H9 (cell line): ENCODE results near the gene SLC12A2. TPM values are rescaled to one million over a fixed set of nuclear protein-coding genes. Genes with fewer than 3 reads are reported as not detected.

Experiments
- DNase-seq: peaks from one replicate; pipeline ENCODE4 v3.0.0-alpha.2; 2017
- H2AFZ ChIP-seq: one replicate; pipeline ENCODE4 v1.6.1; 2013; ENCODE audit warnings: mild to moderate bottlenecking, low read length, control low read depth, moderate library complexity
- H2AK5ac ChIP-seq: 2 replicates; pipeline ENCODE4 v1.6.1; 2013; ENCODE audit warnings: low read length, control low read depth, mixed read lengths; ENCODE audit not compliant: insufficient read length
- H2BK120ac ChIP-seq: one replicate; pipeline ENCODE4 v1.6.1; 2013; ENCODE audit warnings: low read depth, mild to moderate bottlenecking, low read length, control low read depth, inconsistent platforms; ENCODE audit not compliant: poor library complexity, severe bottlenecking
- H2BK12ac ChIP-seq: 2 replicates; pipeline ENCODE4 v1.6.1; 2013; ENCODE audit warnings: low read length, control low read depth, mixed read lengths, low read depth; ENCODE audit not compliant: insufficient read length
- H2BK15ac ChIP-seq: 2 replicates; pipeline ENCODE4 v1.6.1; 2013; ENCODE audit warnings: low read depth, low read length, control low read depth
- H2BK20ac ChIP-seq: one replicate; pipeline ENCODE4 v1.6.1; 2013; ENCODE audit warnings: low read depth, mild to moderate bottlenecking, low read length, control low read depth, inconsistent platforms; ENCODE audit not compliant: poor library complexity, severe bottlenecking
- H2BK5ac ChIP-seq: 2 replicates; pipeline ENCODE4 v1.6.1; 2013; ENCODE audit warnings: low read length, control low read depth, mixed read lengths; ENCODE audit not compliant: insufficient read length
- H3K14ac ChIP-seq: 2 replicates; pipeline ENCODE4 v1.6.1; 2013; ENCODE audit warnings: low read length, control low read depth; ENCODE audit not compliant: insufficient read depth
- H3K18ac ChIP-seq: 2 replicates; pipeline ENCODE4 v1.6.1; 2013; ENCODE audit warnings: low read depth, mild to moderate bottlenecking, mixed read lengths, low read length, control low read depth; ENCODE audit not compliant: insufficient read length
- H3K23ac ChIP-seq: 2 replicates; pipeline ENCODE4 v1.6.1; 2013; ENCODE audit warnings: low read length, control low read depth, mixed read lengths, low read depth; ENCODE audit not compliant: insufficient read length
- H3K23me2 ChIP-seq: 2 replicates; pipeline ENCODE4 v1.6.1; 2013; ENCODE audit warnings: low read depth, mild to moderate bottlenecking, mixed read lengths, low read length, control low read depth; ENCODE audit not compliant: insufficient read length, poor library complexity, severe bottlenecking
- H3K27ac ChIP-seq: 2 replicates; pipeline ENCODE4 v1.5.1; 2013; ENCODE audit warnings: low read length, control low read depth, mixed read lengths, low read depth; ENCODE audit not compliant: insufficient read length
- H3K27me3 ChIP-seq: 2 replicates; pipeline ENCODE4 v1.6.1; 2013; ENCODE audit warnings: low read length, control low read depth, inconsistent platforms; ENCODE audit not compliant: insufficient read depth
- H3K4ac ChIP-seq: 2 replicates; pipeline ENCODE4 v1.6.1; 2013; ENCODE audit warnings: low read depth, mild to moderate bottlenecking, control low read depth, inconsistent platforms, low read length, moderate library complexity
- H3K4me1 ChIP-seq: 2 replicates; pipeline ENCODE4 v1.6.1; 2013; ENCODE audit warnings: low read length, control low read depth, inconsistent platforms; ENCODE audit not compliant: insufficient read depth
- H3K4me2 ChIP-seq: 2 replicates; pipeline ENCODE4 v1.6.1; 2013; ENCODE audit warnings: low read length, control low read depth, mixed read lengths; ENCODE audit not compliant: insufficient read length, insufficient read depth
- H3K56ac ChIP-seq: 2 replicates; pipeline ENCODE4 v1.6.1; 2013; ENCODE audit warnings: low read depth, mild to moderate bottlenecking, mixed read lengths, low read length, control low read depth; ENCODE audit not compliant: insufficient read length
- H3K79me1 ChIP-seq: 2 replicates; pipeline ENCODE4 v1.6.1; 2013; ENCODE audit warnings: low read depth, mild to moderate bottlenecking, moderate library complexity, low read length, control low read depth, inconsistent platforms; ENCODE audit not compliant: insufficient read depth, poor library complexity, severe bottlenecking
- H3K79me2 ChIP-seq: 2 replicates; pipeline ENCODE4 v1.6.1; 2013; ENCODE audit warnings: low read length, control low read depth, inconsistent platforms; ENCODE audit not compliant: insufficient read depth
- H3K9ac ChIP-seq: 2 replicates; pipeline ENCODE4 v1.6.1; 2013; ENCODE audit warnings: low read length, control low read depth, mixed read lengths; ENCODE audit not compliant: insufficient read length; ENCODE audit errors: extremely low read depth
- H3K9me3 ChIP-seq: one replicate; pipeline ENCODE4 v1.6.1; 2013; ENCODE audit warnings: low read depth, low read length, inconsistent platforms; ENCODE audit not compliant: control insufficient read depth
- H3T11ph ChIP-seq: one replicate; pipeline ENCODE4 v1.6.1; 2013; ENCODE audit warnings: mild to moderate bottlenecking, low read length, control low read depth, inconsistent platforms
- H4K20me1 ChIP-seq: one replicate; pipeline ENCODE4 v1.6.1; 2013; ENCODE audit not compliant: control insufficient read depth, insufficient read length, insufficient read depth
- H4K5ac ChIP-seq: 2 replicates; pipeline ENCODE4 v1.6.1; 2013; ENCODE audit warnings: low read depth, mild to moderate bottlenecking, mixed read lengths, low read length, control low read depth; ENCODE audit not compliant: insufficient read length
- H4K8ac ChIP-seq: replicated peaks from 2 replicates; pipeline ENCODE4 v1.6.1; 2013; ENCODE audit warnings: low read length, control low read depth, mixed read lengths, low read depth; ENCODE audit not compliant: insufficient read length
- H4K91ac ChIP-seq: 2 replicates; pipeline ENCODE4 v1.6.1; 2013; ENCODE audit warnings: low read depth, mild to moderate bottlenecking, moderate library complexity, mixed read lengths, low read length, control low read depth; ENCODE audit not compliant: insufficient read length
- H3K27ac Mint-ChIP-seq, 3 experiments: 2 replicates in 2 of 3; 3 replicates in 1 of 3; pipeline ENCODE4 v1.8.0; 2020 to 2021; ENCODE audit warnings: mixed read lengths in 3 of 3, mild to moderate bottlenecking in 1 of 3, moderate library complexity in 1 of 3
- H3K27me3 Mint-ChIP-seq: 2 replicates; pipeline ENCODE4 v1.8.0; 2021; ENCODE audit warnings: low read depth, mild to moderate bottlenecking, moderate library complexity, mixed read lengths
- H3K36me3 Mint-ChIP-seq, 3 experiments: 2 replicates in 2 of 3; 3 replicates in 1 of 3; pipeline ENCODE4 v1.8.0; 2020 to 2021; ENCODE audit warnings: low read depth in 3 of 3, mixed read lengths in 3 of 3; ENCODE audit not compliant: insufficient read depth in 1 of 3
- H3K4me1 Mint-ChIP-seq, 2 experiments: 2 replicates each; pipeline ENCODE4 v1.8.0; 2020; ENCODE audit warnings: mixed read lengths in 2 of 2
- H3K4me3 Mint-ChIP-seq, 2 experiments: 2 replicates in 1 of 2; 3 replicates in 1 of 2; pipeline ENCODE4 v1.8.0; 2020 to 2021; ENCODE audit warnings: mild to moderate bottlenecking in 2 of 2, mixed read lengths in 2 of 2, moderate library complexity in 1 of 2
- H3K9me3 Mint-ChIP-seq, 2 experiments: 2 replicates in 1 of 2; 3 replicates in 1 of 2; pipeline ENCODE4 v1.8.0; 2020; ENCODE audit warnings: mild to moderate bottlenecking in 2 of 2, mixed read lengths in 2 of 2, moderate library complexity in 1 of 2
- WGBS: extraction: QIAGEN DNeasy Blood & Tissue Kit; methylation state at CpG from one replicate; pipeline ENCODE4 v1.1.7; 2013; ENCODE audit warnings: missing lambda C conversion rate, low lambda C conversion rate, mixed read lengths; ENCODE audit not compliant: insufficient read length; ENCODE audit errors: extremely low coverage; 5-methylcytosine and 5-hydroxymethylcytosine counted together
- total RNA-seq: library from RNA; stranded (reverse); gene quantifications from 2 replicates; pipeline ENCODE4 v1.2.1, GENCODE V29; 2021
- TF ChIP-seq, protein P1 (sequence below): fragments of 200-600 bp; sonication (generic); conservative IDR thresholded peaks from 3 replicates; pipeline ENCODE4 v1.8.0; 2021; ENCODE audit warnings: antibody characterized with exemption, mild to moderate bottlenecking

The SLC12A2 gene
- total RNA-seq, 1 experiment from 2014 or later, result 17.9 TPM

DNA sequence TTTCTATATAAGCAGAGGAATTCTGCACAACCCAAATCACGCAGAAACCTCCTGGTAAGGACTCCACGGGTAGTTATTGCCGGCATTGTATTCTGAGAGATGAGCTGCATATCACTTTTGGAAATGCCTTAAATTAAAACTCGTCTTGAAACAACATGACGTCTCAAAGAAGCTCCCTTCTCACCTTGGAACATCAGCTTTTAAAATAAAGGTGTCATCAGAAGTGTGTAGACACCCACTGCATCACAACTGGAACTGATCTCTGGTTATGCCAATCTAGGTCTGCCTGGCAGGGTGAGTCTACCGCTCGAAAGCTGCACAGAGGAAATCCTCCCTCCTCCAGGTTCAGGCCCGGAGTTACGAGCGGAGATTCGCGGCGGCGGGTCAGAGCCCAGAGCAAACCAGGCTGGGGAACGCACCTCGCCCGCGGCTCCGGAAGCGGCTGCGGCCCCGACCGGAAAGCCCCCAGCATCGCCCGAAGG is 974 bp upstream of the SLC12A2 start:
- Histone ChIP-seq H3K4me2 (peak overlapping the region; percentile 99), H2BK5ac (no peak overlapping the region), H3K9me3 (no peaks in the 10 kb centered on the region), H3K4ac (no peak overlapping the region), H2BK120ac (no peak overlapping the region), H2BK20ac (no peak overlapping the region), H2AK5ac (no peak overlapping the region), H3K4me1 (no peaks in the 10 kb centered on the region; the same call in 1 of the 2 replicates), H4K91ac (no peak overlapping the region), H4K20me1 (no peaks in the 10 kb centered on the region), H2BK15ac (no peak overlapping the region), H3K14ac (peak overlapping the region; percentile 52; the same call in 1 of the 2 replicates), H3K79me2 (no peaks in the 10 kb centered on the region), H3K23me2 (peaks cover 14% of the 10 kb centered on the region), H4K5ac (no peak overlapping the region), H3K9ac (peak overlapping the region; percentile 55), H3K56ac (no peak overlapping the region), H3T11ph (no peak overlapping the region), H3K23ac (no peak overlapping the region), H2BK12ac (no peak overlapping the region), H3K27me3 (peaks cover 3% of the 10 kb centered on the region; the same call in 1 of the 2 replicates), H2AFZ (peak overlapping the region; percentile 78), H3K18ac (no peak overlapping the region), H3K27ac (peak overlapping the region; percentile 13), H3K79me1 (no peaks in the 10 kb centered on the region), H4K8ac (no peak overlapping the region)
- TF ChIP-seq, protein P1, sequence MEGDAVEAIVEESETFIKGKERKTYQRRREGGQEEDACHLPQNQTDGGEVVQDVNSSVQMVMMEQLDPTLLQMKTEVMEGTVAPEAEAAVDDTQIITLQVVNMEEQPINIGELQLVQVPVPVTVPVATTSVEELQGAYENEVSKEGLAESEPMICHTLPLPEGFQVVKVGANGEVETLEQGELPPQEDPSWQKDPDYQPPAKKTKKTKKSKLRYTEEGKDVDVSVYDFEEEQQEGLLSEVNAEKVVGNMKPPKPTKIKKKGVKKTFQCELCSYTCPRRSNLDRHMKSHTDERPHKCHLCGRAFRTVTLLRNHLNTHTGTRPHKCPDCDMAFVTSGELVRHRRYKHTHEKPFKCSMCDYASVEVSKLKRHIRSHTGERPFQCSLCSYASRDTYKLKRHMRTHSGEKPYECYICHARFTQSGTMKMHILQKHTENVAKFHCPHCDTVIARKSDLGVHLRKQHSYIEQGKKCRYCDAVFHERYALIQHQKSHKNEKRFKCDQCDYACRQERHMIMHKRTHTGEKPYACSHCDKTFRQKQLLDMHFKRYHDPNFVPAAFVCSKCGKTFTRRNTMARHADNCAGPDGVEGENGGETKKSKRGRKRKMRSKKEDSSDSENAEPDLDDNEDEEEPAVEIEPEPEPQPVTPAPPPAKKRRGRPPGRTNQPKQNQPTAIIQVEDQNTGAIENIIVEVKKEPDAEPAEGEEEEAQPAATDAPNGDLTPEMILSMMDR, result no peak
- Mint-ChIP-seq H3K9me3 (no peaks in the 10 kb centered on the region), H3K4me3 (peak overlapping the region; percentile 78 to 82), H3K4me1 (peaks cover 15 to 22% of the 10 kb centered on the region in 2 experiments), H3K27me3 (peaks cover 17% of the 10 kb centered on the region), H3K27ac (peak overlapping the region; percentile 65 to 82 (median 73); a peak in 5 of 7 replicates), H3K36me3 (peaks cover 0 to under 1% (median 0%) of the 10 kb centered on the region in 3 experiments; a peak in 1 of 7 replicates)
- DNase-seq, result no peak
- no CpG with 5 or more reads among the region's 25 CpGs for WGBS
